Pons (tissue), 1 donor: Measurements from ENCODE around the gene SPINDOC.
"Not testable (repeated sequence)": the region's sequence is repeated elsewhere in the genome, so short reads cannot be mapped to it uniquely, and the experiment has no call there.

Experiments
- DNase-seq: peaks from one replicate; pipeline ENCODE4 v3.0.0-alpha.2; 2016; ENCODE audit warnings: low spot score

The SPINDOC gene

GRCh38 chr11:63854696-63855095, 41.4 kb downstream of the SPINDOC start:
- DNase-seq, result no peak

- DNase-seq, result no peak
These were observed 42.7 kb downstream of the SPINDOC start for GRCh38 chr11:63855975-63856374.

GRCh38 chr11:63858628-63859550, 45.6 kb downstream of the SPINDOC start:
- no peak for DNase-seq

GRCh38 chr11:63862923-63863322, 49.7 kb downstream of the SPINDOC start:
- no peak for DNase-seq

GRCh38 chr11:63863620-63864019, 50.4 kb downstream of the SPINDOC start:
- not testable (repeated sequence) for DNase-seq

- no peak for DNase-seq
These were observed 53.0 kb downstream of the SPINDOC start for GRCh38 chr11:63866211-63866610.

- DNase-seq, result no peak
These were observed 54.3 kb downstream of the SPINDOC start for GRCh38 chr11:63867511-63867910.

GRCh38 chr11:63868399-63869064, 55.3 kb downstream of the SPINDOC start:
- DNase-seq, result no peak

GRCh38 chr11:63869171-63869591, 55.9 kb downstream of the SPINDOC start:
- no peak for DNase-seq

- DNase-seq, result no peak
These were observed 56.4 kb downstream of the SPINDOC start for GRCh38 chr11:63869683-63870082.

GRCh38 chr11:63870351-63871140, 57.3 kb downstream of the SPINDOC start:
- DNase-seq, result no peak

- DNase-seq, result peak; percentile 99
These were observed 58.9 kb downstream of the SPINDOC start for GRCh38 chr11:63871962-63872799.

- DNase-seq, result no peak
These were observed 59.5 kb downstream of the SPINDOC start for GRCh38 chr11:63872800-63873197.

- DNase-seq, result no peak
These were observed 60.1 kb downstream of the SPINDOC start for GRCh38 chr11:63873311-63873710.

- no peak for DNase-seq
These were observed 61.3 kb downstream of the SPINDOC start for GRCh38 chr11:63874511-63874910.

- no peak for DNase-seq
These were observed 62.3 kb downstream of the SPINDOC start for GRCh38 chr11:63875506-63876065.

- no peak for DNase-seq
These were observed 63.4 kb downstream of the SPINDOC start for GRCh38 chr11:63876616-63877015.
